HG03558 (cell line): ENCODE results near the gene MT1HL1.
A peak's percentile ranks its signal among the peaks of the same experiment; 100 is the strongest.

Experiments
- ATAC-seq: cut with Tn5 transposase; IDR thresholded peaks from one replicate; pipeline ENCODE4 v1.9.1; 2021; ENCODE audit warnings: moderate number of reproducible peaks; ENCODE audit not compliant: unreplicated experiment; ENCODE audit errors: extremely low read depth

The MT1HL1 gene

GRCh38 chr1:237004116-237004515, at the start of gene MT1HL1:
TSS of gene MT1HL1 (minus strand) at chr1:237004441. CDS start at chr1:237004372, 69 bp downstream.
- ATAC-seq, result no peak

GRCh38 chr1:237050915-237051314, 46.7 kb upstream of the MT1HL1 start:
- ATAC-seq, result no peak

- no peak for ATAC-seq
Measured at GRCh38 chr1:237050185-237050584, 45.9 kb upstream of the MT1HL1 start.

DNA sequence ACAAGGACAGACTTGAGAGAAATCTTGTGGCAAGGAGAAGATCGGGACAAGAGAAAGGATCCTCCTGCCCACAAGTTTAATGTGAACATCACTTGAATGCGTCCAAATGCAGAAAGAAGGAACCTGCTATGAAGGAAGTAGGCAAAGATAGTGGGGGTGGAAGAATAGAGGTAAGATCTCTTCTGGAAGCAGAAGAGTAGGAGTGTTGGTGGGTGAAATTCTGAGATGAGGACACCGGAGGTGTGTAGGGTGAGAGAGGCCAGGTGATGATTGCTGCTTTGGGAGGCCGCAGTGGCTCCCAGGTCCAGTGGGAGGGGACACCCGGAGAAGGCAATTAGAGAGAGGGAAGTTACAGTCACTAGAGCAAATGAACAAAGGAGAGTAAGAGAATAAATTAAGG, 44.6 kb upstream of the MT1HL1 start:
- ATAC-seq, result no peak

DNA sequence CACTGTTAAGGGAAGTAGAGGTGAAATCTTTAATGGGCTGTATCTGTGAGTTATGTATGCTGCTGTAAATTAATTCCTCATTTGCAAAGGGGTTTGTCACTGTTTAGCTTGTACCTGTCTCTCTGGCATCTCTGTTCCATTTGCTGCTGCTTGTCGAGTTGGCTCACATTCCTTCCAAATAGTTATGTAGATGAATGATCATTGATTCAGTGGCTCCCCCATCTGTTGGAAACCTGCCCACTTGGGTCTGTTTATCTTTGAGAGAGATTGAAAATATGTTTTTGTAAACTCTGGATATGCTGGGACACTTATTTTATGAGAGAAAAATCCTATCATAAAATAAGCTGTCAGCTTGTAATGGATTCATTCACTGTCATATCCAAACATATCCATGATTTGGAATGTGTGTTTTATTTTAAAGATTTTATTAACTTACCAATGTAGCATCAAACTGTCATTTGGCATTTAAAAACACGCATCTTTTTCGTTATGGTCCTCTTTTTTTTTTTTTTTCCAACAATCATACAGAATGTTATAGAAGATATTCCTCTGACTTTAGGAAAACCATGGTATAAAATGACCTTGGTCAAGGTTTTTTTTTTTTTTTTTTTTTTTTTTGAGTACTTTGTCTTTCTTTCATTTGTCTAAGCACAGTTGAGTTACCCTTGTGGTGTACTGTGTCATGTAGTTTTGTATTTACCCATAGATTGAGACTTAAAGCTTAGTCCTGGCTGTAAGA, 41.2 kb upstream of the MT1HL1 start:
- no peak for ATAC-seq

GRCh38 chr1:237043846-237044636, 39.8 kb upstream of the MT1HL1 start:
- ATAC-seq, result no peak

- no peak for ATAC-seq
Measured at GRCh38 chr1:237042892-237043576, 38.8 kb upstream of the MT1HL1 start.

- ATAC-seq, result no peak
Measured at GRCh38 chr1:237042526-237042891, 38.3 kb upstream of the MT1HL1 start.

GRCh38 chr1:237041795-237042525, 37.7 kb upstream of the MT1HL1 start, which contains the start of gene RYR2:
TSS of gene RYR2 (plus strand) at chr1:237042184. CDS start at chr1:237042522, 338 bp downstream.
- ATAC-seq, result no peak

DNA sequence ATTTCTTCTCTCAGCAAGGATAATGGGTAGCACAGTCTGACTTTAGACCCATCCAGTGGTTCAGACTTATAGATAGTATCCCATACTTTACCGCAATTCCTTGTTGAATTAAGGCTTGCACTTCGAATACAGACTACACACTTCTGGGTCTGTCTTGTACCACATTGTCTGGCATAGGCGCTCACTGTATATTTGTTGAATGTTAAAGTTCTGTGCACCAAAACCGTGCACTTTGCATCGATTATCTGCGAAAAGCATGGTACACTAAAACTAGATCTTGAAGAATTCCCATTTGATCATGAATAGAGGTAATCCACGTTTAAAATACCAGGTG, 37.2 kb upstream of the MT1HL1 start:
- ATAC-seq, result no peak

- no peak for ATAC-seq
Measured at GRCh38 chr1:237040823-237041222, 36.6 kb upstream of the MT1HL1 start.

GRCh38 chr1:237038211-237038610, 34.0 kb upstream of the MT1HL1 start:
- no peak for ATAC-seq

DNA sequence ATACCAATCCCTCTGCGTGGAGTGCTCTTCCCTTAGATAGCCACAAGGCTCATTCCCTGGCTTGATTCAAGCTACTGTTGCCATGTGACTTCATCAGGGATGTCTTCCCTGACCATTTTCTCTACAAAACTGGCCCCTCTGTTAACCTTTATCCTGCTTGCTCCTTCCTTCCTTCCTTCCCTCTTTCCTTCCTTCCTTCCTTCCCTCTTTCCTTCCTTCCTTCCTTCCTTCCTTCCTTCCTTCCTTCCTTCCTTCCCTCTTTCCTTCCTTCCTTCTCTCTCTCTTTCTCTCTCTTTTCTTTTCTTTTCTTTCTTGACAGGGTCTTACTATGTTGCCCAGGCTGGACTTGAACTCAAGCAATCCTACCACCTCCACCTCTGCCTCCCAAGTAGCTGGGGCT, 31.5 kb upstream of the MT1HL1 start:
- ATAC-seq, result no peak

DNA sequence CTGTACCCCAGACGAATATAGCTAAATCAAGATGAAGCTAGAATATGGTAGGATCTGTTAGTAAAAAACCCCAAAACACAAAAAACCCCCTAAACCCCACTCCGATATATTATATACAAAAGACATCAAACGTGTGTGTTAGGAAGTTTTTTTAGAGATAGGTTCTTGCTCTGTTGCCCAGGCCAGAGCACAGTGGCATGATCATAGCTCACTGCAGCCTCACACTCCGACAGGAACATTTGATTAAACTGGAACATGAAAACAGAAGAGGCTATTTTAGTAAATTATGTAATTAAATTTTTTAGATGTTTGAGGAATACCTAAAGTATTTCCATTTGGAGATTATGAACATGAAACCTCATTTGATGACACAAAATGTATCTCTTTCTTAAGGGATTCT, 29.6 kb upstream of the MT1HL1 start:
- no peak for ATAC-seq

- ATAC-seq, result no peak
Measured at GRCh38 chr1:237033061-237033460, 28.8 kb upstream of the MT1HL1 start.

GRCh38 chr1:237032029-237032428, 27.8 kb upstream of the MT1HL1 start:
- peak; percentile 96 for ATAC-seq

DNA sequence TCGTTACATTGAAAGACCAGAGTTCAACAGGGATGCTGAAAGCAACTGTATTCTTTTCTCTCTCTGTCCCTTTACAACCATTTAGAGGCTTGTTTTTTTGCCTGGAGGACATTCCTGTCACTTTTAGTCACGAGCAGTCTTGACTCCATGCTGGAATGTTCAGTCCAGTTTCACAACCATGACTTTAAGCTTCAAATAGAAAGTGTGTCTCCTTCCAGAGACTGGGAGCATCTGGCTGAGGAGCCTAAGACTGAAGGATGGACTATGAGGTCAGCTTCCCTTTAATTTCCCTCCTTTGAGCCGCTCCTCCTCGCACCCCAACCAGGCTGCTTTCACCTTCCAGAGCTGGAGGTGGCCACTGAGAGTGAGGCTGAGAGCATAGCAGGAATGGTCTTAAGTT, 27.2 kb upstream of the MT1HL1 start:
- ATAC-seq, result no peak

- ATAC-seq, result no peak
Measured at GRCh38 chr1:237029850-237030535, 25.8 kb upstream of the MT1HL1 start.

GRCh38 chr1:237029240-237029639, 25.0 kb upstream of the MT1HL1 start:
- ATAC-seq, result no peak
